ENCODE data around the gene DICER1.
"Not testable (repeated sequence)": the region's sequence is repeated elsewhere in the genome, so short reads cannot be mapped to it uniquely, and the experiment has no call there.

DICER1 gene

DNA sequence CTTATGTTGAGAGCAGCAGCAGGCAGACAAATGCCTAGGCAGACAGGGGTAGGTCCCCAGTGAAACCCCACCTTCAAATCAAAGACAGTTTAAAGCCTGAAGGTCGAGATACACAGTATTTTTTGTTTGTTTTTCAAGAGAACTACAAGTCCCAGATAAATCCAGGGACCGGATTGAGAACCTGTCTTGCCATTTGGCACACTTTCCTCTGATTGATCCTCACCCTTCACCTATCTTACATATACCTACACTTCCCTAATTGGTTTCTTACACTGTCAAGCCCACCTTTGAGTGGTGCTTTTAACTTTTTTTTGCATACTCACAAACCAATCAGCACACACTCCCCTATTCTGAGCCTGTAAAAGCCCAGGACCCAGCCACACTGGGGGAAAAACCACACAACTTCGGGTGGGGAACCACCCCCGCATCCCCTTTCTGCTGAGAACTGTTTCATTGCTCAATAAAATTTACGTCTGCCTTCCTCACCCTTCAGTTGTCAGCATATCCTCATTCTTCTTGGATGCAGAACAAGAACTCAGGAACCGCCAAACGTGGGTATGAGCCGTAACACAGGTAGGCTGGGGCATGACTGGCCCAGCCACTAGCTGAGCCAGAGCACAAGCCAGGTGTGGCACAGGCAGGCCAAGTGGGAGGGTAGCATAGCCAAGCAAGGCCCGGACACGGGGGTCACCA lies 11.1 kb downstream of the DICER1 start:
- DNase-seq = no peak

DNA sequence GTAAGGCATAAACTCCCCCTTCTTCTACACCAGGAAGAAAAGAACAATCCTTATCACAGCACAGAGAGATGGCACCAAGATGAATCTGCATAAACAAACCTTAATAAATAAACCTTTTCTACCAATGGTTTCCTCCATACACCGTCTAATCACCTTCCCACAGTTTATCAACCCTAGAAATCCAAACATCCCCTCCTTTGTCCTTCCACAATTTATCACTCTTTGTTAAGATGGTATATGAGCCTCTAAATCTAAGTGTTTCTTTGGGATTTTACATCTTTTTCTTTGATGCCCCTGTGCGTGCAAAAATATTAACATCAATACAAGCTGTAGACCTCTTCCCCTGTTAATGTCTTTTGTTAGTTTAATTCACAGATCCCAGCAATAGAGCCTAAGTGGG lies 12.5 kb downstream of the DICER1 start:
- no peak for DNase-seq

DNA sequence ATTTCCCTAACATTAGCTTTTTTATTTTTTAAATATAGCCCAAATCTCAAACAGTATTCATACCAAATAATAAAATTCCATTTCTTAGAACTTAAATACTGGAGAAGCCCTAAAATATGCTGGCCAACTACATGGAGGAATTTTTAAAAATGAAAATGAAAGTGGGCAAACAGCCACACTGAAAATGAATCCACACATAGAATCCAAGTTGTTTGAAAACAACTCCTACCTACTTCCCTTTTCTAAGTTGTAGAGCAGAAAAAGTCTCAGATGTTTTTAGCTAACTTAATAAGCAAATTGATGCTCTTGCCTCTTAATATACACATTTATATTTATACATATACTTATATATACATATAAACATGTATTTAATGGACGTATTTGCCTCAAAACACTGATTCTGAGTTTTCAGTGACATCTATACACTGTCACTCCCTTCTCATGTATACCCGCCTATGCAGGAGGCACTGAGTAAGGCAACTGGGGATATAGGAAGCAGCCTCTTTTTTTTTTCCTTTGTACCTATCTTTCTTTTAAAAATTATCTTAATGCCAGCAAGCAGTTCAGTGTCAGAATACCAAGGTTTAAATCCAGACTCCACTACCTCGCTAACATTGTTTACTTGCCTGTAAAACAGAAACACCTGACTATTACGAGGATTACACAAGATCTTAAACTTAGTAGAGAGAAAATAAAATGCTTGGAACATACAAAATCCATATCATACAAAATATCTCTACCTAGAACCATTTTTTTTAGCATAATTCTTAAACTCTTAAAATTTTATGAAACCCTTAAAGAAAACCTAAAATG lies 13.3 kb downstream of the DICER1 start:
- no peak for DNase-seq

DNA sequence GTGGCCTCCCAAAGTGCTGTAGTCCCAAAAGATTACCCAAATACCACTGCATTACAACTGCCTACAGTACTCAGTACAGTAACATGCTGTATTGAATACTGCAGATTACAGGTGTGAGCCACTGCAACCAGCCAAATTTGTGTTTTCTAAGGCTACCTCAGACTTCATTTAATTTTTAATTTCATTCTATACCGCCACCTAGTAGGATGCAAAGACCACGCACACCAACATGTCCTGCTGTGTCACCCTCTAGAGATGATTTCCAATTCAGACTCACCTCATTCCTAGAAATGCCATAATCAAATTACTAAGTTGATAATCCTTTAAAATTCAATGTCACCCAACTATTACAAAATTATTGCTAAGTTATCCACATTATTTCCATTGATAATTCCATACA lies 15.1 kb downstream of the DICER1 start:
- no peak for DNase-seq

DNA sequence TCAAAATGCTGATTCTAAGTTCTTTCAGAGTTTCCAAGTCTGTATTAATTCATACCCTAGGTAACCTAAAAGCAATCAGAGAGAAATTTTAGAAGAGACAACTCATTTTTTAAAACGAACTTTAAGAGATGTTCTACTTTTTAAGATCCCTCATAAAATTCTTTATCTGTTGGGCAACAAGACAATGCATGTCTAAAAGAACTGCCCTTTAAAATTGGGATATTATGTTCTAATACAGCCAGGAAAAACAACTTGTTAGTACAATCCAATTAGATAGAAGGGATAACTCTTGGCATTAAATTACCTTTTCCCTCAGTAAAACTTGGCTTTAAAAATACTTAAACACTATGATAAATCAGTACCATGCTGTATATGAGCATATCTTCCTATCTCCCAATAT lies 15.6 kb downstream of the DICER1 start:
- DNase-seq = no peak

DNA sequence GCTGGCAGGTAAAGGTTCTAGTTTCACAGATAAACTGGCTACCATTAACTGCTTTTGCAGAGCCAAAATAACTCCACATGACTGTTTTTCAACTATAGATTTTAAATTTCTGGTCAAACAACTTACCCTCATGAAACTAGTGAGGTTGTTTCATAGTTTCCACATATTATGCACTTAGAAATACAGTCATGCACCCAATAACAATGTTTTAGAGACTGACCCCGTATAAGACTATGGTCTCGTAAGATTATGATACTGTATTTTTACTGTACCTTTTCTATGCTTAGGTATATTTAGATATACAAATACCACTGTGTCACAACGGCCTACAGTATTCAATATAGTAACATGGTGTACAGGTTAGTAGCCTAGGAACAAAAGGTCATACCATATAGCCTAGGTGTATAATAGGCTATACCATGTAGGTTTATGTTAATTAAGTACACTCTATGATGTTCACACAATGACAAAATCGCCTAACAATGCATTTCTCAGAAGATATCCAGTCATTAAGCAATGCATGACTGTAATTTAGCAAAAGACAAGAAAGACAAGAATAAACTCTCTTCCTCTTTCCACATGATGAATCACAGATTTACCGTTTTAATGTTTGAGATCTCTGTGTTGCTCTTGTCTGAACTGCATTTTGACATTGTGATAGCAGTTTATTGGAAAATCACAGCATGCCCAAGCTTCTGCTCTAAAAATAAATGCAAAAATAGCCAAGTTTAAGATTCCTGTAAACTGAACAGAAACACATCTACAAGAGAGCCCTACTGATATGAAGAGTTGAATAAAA lies 17.1 kb downstream of the DICER1 start:
- DNase-seq = no peak

DNA sequence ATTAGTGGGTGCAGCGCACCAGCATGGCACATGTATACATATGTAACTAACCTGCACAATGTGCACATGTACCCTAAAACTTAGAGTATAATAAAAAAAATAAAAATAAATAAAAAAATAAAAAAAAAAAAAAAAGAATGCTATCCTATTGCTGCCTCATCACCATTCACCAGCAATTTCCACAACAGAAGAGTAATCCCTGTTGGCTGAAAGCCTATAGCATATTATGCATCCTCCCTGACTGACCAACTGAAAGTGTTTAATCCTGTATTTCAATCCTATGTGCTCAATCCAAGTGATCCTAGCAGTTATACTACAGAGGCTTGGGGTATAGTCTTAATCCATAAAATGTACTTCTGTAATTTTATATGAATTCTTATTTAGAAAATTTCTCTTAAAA lies 18.5 kb downstream of the DICER1 start:
- DNase-seq = no peak

DNA sequence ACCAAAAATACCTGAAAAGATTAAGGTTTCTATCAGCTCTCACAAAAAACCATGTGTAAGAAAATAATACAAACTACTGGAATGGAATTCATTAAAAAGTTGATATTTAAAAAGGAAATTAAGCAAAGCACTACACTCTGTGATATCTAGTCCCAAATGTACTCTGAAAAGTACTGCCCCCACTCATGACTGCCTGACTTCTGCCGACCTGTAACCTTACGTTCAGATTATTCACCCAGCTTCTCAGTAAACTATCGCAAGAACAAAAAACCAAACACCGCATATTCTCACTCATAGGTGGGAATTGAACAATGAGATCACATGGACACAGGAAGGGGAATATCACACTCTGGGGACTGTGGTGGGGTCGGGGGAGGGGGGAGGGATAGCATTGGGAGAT lies 18.9 kb downstream of the DICER1 start:
- DNase-seq = not testable (repeated sequence)

DNA sequence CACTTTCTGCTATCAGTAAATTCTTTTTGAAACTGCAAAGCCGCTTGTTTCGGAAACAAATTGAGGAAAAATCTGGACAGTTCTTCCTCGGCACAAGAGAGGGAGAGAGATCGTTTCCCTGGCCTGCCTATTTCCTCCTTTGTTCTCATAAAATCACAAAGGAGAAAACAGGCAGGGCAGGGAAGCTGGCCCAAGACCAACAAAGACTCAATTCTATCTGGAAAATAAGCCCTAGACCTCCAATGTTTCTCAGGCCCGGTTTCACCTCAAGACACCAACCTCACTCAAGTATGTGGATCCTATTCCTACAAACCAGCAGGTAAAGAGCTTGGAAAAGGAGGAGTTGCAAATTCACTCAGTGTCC lies 19.5 kb downstream of the DICER1 start:
- DNase-seq = no peak

DNA sequence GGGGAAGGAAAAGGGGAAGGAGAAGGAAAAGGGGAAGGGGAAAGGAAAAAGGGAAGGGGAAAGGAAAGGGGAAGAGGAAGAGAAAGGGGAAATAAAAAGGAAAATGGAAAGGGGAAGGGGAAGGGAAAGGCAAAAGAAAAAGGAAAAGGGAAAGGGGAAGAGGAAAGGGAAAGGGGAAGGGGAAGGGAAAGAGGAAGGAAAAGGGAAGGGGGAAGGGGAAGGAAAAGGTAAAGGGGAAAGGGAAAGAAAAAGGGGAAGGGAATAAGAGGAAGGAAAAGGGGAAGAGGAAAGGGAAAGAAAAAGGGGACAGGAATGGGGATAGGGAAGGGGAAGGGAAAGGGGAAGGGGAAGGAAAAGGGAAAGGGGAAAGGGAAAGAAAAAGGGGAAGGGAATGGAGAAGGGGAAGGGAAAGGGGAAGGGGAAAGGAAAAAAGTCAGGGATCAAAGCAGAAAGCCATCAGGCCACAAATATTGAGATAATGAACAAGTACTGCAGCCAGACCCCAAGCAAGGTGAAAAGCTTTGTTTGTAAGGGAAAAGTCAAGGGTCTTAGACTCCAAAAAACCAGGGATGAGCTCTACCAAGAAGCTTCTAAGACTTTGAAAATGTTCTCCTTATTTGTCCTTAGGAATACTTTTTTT lies 20.0 kb downstream of the DICER1 start:
- no peak for DNase-seq

DNA sequence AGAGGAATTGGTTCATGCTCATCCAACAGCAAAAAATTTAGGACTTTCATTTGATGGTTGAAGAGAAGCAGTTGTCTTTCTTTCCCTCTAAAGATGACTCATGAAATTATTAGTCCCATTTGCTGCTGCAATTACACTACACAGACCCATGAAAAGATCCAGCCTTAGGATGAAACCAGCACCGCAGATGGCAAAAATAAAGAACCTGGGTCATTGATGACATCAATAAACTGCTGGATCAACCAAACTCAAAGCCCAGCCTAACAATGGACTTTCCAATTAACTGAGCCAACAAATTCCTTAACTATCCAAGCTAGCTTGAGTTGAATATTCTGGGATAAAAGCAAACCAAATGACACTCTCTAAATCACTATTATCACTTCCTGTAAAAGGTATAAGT lies 20.7 kb downstream of the DICER1 start:
- DNase-seq = no peak

DNA sequence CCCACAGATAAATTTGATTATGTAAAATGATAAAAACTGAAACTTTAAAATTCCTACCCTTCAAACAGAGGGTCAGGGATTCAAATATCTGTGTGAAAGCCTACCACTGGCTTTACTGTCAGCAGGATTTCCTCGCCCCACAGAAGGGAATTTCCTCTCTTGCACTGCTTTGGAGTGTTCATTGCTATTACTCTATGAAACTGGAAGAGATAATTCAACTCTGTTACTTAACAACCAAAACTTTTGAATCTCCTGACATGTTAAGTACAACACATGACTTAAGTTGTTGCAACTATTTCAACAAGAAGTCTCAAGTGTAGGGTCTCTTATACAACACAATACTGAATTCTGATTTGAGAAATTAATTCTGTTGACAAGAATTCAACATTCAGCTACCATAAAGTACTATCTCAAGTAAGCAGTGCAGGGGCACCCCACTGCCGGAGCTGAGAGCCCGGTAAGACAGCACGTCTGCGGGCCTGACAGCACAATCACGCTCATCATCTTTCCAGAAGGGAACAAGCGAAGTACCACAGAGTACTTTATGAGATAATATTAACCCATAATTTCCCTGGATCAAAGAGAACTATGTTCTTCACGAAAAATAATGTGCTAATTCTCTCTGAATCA lies 22.9 kb downstream of the DICER1 start:
- DNase-seq = no peak

DNA sequence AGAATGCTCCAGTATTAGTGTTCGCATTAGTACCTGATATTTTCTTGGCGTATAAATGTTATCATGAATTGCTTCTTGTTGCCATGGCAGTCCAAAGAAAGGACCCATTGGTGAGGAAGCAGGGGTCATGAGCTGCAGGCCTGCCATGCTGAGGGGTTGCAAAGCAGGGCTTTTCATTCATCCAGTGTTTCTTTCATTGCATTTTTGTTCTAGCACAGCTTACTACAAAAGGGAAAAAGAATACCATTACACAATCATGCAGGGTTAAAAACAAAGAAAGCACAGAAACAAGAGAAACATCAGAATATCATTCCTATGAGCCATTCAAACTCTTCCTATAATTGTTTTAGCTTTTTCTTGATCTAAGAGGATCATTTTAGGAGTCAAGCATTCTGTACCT lies 24.0 kb downstream of the DICER1 start:
- no peak for DNase-seq

DNA sequence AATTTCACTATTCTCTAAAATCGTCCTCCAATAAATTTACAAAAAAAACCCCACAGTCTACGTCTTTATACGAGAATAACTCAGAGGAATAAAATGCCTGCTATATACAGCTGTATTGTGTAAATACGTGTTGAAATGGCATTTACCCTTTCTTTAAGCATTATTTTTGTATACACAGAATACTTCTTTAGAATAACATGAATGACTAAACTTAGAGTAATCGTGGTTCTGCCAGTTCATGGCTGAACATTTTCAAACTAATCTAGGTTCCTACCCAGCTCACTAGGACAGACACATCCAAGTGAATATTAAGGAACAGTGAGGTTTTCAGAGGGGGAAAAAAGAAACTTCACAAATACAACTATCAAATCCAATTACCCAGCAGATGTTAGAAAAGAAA lies 24.6 kb downstream of the DICER1 start:
- no peak for DNase-seq

DNA sequence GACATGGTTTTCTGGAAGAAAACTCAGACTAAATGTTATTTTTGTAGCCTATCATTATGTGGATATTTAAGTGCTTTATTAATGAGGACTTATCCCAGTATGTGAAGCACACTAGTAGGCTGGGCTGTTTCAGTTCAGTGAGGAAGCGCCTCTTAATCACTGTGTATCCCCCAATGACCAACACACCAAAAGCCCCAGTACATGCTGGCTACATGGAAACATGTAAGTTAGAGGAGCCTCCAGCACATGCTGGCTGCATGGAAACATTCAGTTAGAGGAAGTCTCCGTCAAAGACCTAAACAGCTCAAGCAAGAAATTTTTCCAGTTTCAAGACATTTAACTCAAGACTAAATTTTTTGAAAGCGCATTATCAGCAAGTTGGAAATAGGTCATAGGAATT lies 26.8 kb downstream of the DICER1 start:
- DNase-seq = no peak

DNA sequence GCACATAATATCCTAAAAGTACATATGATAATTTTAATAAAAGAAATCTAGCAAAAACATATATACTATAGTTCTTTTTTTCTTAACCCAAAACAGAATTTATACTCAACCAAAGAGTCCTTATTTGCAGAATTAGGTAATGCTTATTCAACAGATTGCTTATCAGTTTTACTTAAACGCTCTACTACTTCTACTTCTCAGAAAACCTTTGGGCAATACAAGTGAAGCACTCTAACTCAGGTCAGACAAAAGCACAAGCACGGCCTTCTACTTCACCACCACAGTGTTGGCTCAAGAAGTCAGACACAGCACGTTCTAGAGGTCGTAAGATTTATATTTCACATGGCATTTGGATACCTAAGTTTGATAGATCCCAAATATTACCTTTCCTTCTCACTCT lies 29.2 kb downstream of the DICER1 start:
- no peak for DNase-seq

DNA sequence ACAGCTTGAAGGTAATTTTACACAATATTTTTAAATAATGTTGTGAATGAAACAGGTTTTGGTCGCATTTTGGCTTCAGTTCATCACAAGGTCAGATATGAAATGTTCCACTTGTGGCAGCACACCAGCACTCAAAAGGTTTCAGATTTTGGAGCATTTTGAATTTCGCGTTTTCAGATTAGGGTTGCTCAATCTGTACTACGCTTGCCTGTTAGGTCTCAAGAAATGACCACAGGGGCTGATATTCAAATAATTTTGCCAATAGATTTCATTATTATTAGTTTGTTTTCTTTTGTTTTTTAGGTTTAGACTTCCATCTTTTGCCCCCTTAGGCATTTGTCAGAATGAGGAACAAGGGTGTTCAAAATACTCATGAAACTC lies 29.8 kb downstream of the DICER1 start:
- no peak for DNase-seq

DNA sequence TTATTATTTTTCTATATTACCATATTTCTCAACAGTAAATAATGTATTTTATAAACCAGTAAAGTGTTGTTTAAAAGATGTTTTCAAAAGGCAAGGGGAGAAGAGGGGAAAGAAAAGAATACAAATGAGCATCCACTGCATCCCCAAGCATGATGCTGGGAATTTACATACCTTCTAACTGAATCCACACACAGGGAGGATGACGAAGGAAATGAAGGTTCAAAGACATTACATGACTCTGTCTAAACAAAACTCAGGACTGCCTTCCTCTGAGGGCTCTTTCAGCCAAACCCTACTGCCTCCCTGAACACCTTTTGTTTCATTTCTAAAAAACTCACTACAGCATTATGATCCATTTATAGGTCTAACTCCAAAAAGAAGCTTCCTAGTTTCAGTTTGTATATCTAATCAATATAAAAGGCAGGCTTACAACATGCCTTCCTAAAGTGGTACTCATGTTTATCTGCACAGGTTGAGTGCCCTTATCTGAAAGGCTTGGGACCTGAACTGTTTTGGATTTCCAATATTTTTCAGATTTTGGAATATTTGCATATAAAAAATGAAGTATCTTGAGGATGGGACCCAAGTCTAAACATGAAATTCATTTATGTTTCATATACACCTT lies 30.3 kb downstream of the DICER1 start:
- DNase-seq = no peak

DNA sequence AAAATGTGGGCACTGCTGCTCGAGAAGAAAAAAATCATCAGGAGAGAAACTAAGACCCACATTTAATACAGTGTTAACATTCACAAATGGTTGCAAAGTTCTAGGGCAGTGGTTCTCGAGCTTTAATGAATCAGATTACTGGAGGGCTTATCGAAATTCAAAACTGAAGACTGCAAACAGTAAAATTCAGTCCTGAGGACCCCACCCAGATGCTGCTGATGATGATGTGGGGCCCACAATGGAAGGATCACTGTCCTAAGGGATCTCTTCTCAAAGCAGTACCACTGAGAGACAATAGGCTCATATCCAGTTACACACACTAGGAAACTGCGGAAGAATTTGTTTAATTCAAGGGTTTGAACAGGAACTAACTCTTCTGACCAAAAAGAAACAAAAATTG lies 31.4 kb downstream of the DICER1 start:
- DNase-seq = no peak

DNA sequence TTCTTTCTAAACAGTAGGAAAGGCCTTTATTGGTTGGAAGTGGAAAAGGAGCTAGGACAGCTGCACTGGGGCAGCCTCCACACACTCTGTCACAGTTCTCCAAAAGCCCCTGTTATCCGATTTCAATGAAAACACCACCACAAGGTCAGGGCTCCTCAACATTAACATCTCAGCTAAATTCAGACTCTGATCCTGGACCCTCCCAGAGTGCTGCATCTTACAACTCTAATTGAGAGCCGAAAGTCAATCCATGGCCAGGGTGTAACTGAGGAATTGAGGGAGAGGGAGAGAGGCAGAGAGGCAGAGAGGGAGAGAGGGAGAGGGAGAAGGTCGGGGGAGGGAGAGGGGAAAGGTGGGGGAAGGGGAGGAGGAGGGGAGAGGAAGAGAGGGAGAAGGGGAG lies 32.1 kb downstream of the DICER1 start:
- DNase-seq = no peak

DNA sequence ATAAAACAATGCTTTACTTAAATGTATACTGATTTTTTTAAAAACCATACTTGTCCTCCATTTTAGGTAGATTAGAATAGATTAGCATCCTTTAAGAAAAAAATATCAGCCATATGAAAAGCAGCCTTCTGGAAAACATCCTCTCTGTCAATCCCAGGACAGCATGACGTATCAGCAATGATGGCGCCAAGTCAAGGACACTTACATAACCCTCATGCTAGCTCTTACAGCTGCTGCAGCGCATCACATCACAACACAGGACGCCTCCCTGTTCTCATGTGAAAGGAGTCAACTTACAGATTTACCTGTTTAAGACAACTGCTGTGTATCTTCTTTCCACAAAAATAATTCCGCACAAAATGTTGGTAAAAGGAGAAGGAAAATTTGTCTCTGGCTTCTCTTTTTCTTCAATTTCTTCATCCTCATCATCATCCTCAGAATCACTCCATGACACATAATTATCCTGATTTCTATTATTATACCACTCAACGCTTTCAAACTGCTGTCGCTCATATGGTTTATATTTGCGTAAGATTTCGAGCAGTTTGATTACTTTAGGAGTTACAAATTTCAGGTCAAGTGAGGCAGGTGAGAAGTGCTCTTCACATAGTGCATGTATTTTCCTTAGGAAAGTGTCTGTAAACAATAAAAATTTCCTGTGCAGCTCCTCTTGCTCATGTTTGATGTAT lies 33.3 kb downstream of the DICER1 start:
- no peak for DNase-seq

DNA sequence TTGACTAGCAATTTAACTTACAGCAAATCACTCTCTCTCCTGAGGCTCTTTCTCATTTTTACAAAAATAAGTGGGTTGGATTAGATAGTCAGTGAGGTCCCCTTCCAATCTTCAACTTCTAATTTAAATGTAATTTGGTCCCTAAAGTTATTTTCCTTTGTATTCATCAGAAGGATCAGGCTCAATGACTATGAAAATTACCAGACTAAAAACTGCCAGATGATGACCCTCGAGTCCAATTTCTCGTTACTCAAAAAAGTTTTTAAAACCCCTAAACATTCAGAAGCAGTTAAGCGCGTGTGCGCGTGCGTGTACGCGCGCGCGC lies 34.7 kb downstream of the DICER1 start:
- DNase-seq = no peak
